K562 (cell line): ENCODE measurements around the gene RNU11. TPM values are rescaled to one million over a fixed set of nuclear protein-coding genes. Genes with fewer than 3 reads are reported as not detected.

ENCODE experiments used
- CREBBP ChIP-seq: IDR thresholded peaks from one replicate; pipeline ENCODE4 v1.6.1; 2012; ENCODE audit warnings: low read depth, mild to moderate bottlenecking, control low read depth, inconsistent platforms, low read length
- DMBX1 ChIP-seq: fragments of 250-450 bp; sonication (Bioruptor Pico); IDR thresholded peaks from 2 replicates; pipeline ENCODE4 v1.8.0; 2022; ENCODE audit warnings: inconsistent platforms, mild to moderate bottlenecking, moderate library complexity, borderline replicate concordance
- GTF2A2 ChIP-seq: IDR thresholded peaks from 2 replicates; pipeline ENCODE4 v1.6.1; 2016; ENCODE audit warnings: mild to moderate bottlenecking, missing genetic modification characterization, missing compliant biosample characterization
- HMBOX1 ChIP-seq: sonication (generic); IDR thresholded peaks from 2 replicates; pipeline ENCODE4 v1.6.1; 2016
- KAT2B ChIP-seq: IDR thresholded peaks from one replicate; pipeline ENCODE4 v1.6.1; 2012; ENCODE audit warnings: low read depth, mild to moderate bottlenecking, control low read depth, inconsistent platforms, low read length, moderate library complexity
- MCM7 ChIP-seq, 2 experiments: fragments of 450-650 bp; IDR thresholded peaks; 2 replicates each; pipeline ENCODE4 v1.6.1; 2016 to 2018
- NFATC3 ChIP-seq: fragments of 450-650 bp; IDR thresholded peaks from 2 replicates; pipeline ENCODE4 v1.6.1; 2017; ENCODE audit warnings: mild to moderate bottlenecking
- PCBP1 ChIP-seq: fragments of 200-400 bp; formaldehyde crosslinking; IDR thresholded peaks from 2 replicates; pipeline ENCODE4 v1.6.1; 2018; ENCODE audit warnings: mild to moderate bottlenecking, low read depth, low read length; ENCODE audit not compliant: poor library complexity, severe bottlenecking
- PHF21A ChIP-seq: fragments of 450-650 bp; IDR thresholded peaks from 2 replicates; pipeline ENCODE4 v1.6.1; 2017; ENCODE audit warnings: low read depth, borderline replicate concordance
- PKNOX1 ChIP-seq: fragments of 450-650 bp; IDR thresholded peaks from 2 replicates; pipeline ENCODE4 v1.6.1; 2016
- SMARCB1 ChIP-seq: IDR thresholded peaks from 2 replicates; pipeline ENCODE4 v1.6.1; 2011; ENCODE audit warnings: improper control_type of control experiment, low read depth; ENCODE audit not compliant: insufficient read length
- TAF7 ChIP-seq: fragments of 450-650 bp; IDR thresholded peaks from 2 replicates; pipeline ENCODE4 v1.6.1; 2016; ENCODE audit warnings: missing genetic modification characterization, missing compliant biosample characterization
- UBTF ChIP-seq, 2 experiments: IDR thresholded peaks; 2 replicates each; pipeline ENCODE4 v1.6.1; 2012; ENCODE audit warnings: improper control_type of control experiment in 2 of 2, low read depth in 2 of 2, low read length in 2 of 2, borderline replicate concordance in 1 of 2
- ZBTB34 ChIP-seq: fragments of 250-450 bp; sonication (Bioruptor Pico); IDR thresholded peaks from 2 replicates; pipeline ENCODE4 v1.8.0; 2021; ENCODE audit warnings: mild to moderate bottlenecking, moderate library complexity
- ZNF324 ChIP-seq: fragments of 250-450 bp; sonication (Bioruptor Pico); IDR thresholded peaks from 2 replicates; pipeline ENCODE4 v1.4.0; 2020; ENCODE audit warnings: mild to moderate bottlenecking
- ZNF431 ChIP-seq: sonication (generic); formaldehyde crosslinking; IDR thresholded peaks from 2 replicates; pipeline ENCODE4 v1.8.0; 2022; ENCODE audit warnings: mild to moderate bottlenecking, missing genetic modification reagents
- polyA plus RNA-seq, 8 experiments: library from polyadenylated mRNA; depleted of rRNA in 4 of 8; stranded (reverse) in 5 of 8; unstranded in 3 of 8; fragments of >200 nt; fragmentation: Nextera tagmentation in 2 of 8; fragmentation: Illumina TruSeq in 1 of 8; extraction: Ambion mirVana in 2 of 8; extraction: Trizol in 1 of 8; gene quantifications; 2 replicates each; pipeline versions ENCODE4 v1.2.1 to v1.2.3, GENCODE V29; 2011 to 2014; ENCODE audit warnings: inconsistent platforms in 1 of 8, missing spikeins in 1 of 8
- total RNA-seq, 7 experiments: library from RNA; depleted of rRNA in 6 of 7; stranded (reverse); fragments of >200 nt in 6 of 7; fragmentation: Illumina TruSeq in 2 of 7; extraction: Trizol in 2 of 7; gene quantifications; 2 replicates each; pipeline versions ENCODE4 v1.2.1 to v1.2.3, GENCODE V29; 2011 to 2021; ENCODE audit warnings: low replicate concordance in 1 of 7

Gene RNU11
- total and polyA plus RNA-seq, 9 of the 15 experiments (the other 6 are each of a cell fraction or from before 2014, with no cell fraction given): not detected

- TF ChIP-seq UBTF (IDR thresholded peaks at IDR 0.05; ENCODE audit: borderline replicate concordance in 1 of 2, low read depth in 2 of 2, low read length in 2 of 2) (no peak), GTF2A2 (0 out of 2 replicates have a peak, but pooled peaks have one; percentile 1), DMBX1 (CRISPR knock-in tag) (peak; percentile 61; the same call in 1 of the 2 replicates), SMARCB1 (no peak), KAT2B (no peak), PKNOX1 (peak; percentile 96), ZBTB34 (no peak), ZNF431 (CRISPR knock-in tag) (peak; percentile 31; the same call in 1 of the 2 replicates), TAF7 (tag) (peak; percentile 87), HMBOX1 (peak; percentile 48; the same call in 1 of the 2 replicates), MCM7 (IDR thresholded peaks at IDR 0.05) (no peak), CREBBP (no peak), PCBP1 (no peak), ZNF324 (CRISPR knock-in tag) (no peak), PHF21A (peak; percentile 24; the same call in 1 of the 2 replicates), NFATC3 (no peak)
These were observed 5.4 kb upstream of the RNU11 start, which contains the start of gene TAF12 (continued) for GRCh38 chr1:28642847-28643635.
